T-helper 17 cell (primary cell): ENCODE measurements around the gene SHC2. TPM values are rescaled to one million over a fixed set of nuclear protein-coding genes. Genes with fewer than 3 reads are reported as not detected.
"Not testable (repeated sequence)": the region's sequence is repeated elsewhere in the genome, so short reads cannot be mapped to it uniquely, and the experiment has no call there.

Experiments used
- ATAC-seq: fragments of 150-1000 bp; cut with Tn5 transposase; 2 replicates; pipeline ENCODE4 v1.10.0; 2021; ENCODE audit warnings: mild to moderate bottlenecking, moderate library complexity
- DNase-seq, 3 donors: peaks; one replicate each; pipeline versions ENCODE4 v3.0.0 to v3.0.0-alpha.2; 2020 to 2021
- H3K9me3 ChIP-seq: one replicate; pipeline ENCODE4 v1.7.0; 2013; ENCODE audit warnings: low read length, mild to moderate bottlenecking; ENCODE audit not compliant: control insufficient read depth, poor library complexity, severe bottlenecking
- H3K27ac Mint-ChIP-seq: one replicate; pipeline ENCODE4 v1.8.0; 2022; ENCODE audit warnings: mild to moderate bottlenecking, moderate library complexity, mixed read lengths
- H3K27me3 Mint-ChIP-seq: one replicate; pipeline ENCODE4 v1.8.0; 2022; ENCODE audit warnings: mixed read lengths
- H3K36me3 Mint-ChIP-seq: one replicate; pipeline ENCODE4 v1.8.0; 2022; ENCODE audit warnings: low read depth, mixed read lengths
- H3K4me1 Mint-ChIP-seq: one replicate; pipeline ENCODE4 v1.8.0; 2022; ENCODE audit warnings: mild to moderate bottlenecking, mixed read lengths
- H3K4me3 Mint-ChIP-seq: one replicate; pipeline ENCODE4 v1.8.0; 2022; ENCODE audit warnings: mild to moderate bottlenecking, moderate library complexity, mixed read lengths
- total RNA-seq, 4 donors: library from RNA in 2 of 4; stranded (reverse) in 2 of 4; gene quantifications; one replicate each; pipeline ENCODE4 v1.2.3 and lab custom pipeline; 2022 to 2026

Gene SHC2
- total RNA-seq, 2 donors from 2014 or later: not detected

DNA sequence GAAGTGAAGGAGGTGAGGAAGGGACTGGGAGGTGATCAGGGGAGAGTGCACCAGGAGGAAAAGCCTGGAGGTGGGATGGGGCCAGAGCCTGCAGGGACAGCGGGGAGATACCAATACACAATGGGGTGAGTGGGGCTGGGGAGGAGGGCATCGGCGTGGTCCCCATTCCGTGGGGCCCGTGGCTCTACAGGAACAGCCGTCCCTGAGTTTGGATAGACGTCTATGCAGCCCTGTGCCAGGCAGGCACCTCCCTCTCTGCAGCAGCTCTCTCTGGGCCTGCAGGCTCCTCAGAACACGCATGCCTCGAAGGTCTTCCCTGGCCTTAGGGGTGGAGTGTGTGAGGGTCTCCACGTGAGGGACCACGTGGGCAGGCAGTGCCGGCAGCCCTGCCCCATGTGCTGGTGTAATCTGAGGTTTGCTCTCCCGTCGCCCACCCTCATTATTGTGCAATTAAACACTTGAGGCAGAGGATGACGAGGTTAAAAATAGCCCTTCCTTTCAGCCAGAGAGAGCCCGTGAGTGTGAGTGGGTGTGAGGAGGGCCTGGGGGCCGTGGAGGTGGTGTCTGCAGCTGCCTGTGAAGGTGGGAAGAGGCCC, 68.4 kb downstream of the SHC2 start:
- H3K4me1 Mint-ChIP-seq: no peaks in the 10 kb centered on the region
- H3K9me3 ChIP-seq: no peaks in the 10 kb centered on the region
- ATAC-seq (no peak), DNase-seq (no peak)
- H3K27me3 Mint-ChIP-seq: peaks cover 15% of the 10 kb centered on the region
- H3K4me3 Mint-ChIP-seq: no peak overlapping the region
- H3K27ac Mint-ChIP-seq: peak overlapping the region; percentile 1
- no peaks in the 10 kb centered on the region for H3K36me3 Mint-ChIP-seq

DNA sequence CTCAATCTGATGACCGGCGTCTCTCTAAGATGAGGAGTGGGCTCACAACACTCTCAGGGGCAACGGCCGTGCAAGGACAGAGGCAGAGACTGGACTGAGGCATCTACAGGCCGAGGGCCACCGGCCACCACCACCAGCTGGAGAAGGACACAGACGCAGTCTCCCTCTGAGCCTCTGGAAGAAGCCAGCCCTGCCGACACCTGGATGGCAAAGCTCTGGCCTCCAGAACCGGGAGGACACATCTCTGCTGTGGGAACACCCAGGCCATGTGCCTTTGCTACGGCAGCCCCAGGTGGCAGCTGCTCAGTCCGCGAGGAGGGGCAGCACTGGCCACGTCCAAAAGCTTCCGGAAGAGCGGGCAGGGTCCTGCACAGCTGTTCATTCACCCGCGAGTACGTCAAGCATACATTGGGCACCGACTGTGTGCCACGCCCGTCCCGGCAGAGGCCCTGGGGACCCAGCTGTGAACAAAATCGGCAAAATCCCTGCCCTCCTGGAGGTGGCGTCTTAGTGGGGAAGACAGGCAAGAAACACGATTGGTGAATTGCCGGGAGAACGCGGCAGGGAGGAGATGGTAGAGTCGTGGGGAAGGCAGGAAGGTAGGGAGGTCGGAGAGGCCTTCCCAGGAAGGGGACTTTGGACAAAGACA, 69.0 kb downstream of the SHC2 start:
- ATAC-seq: no peak
- no peaks in the 10 kb centered on the region for H3K9me3 ChIP-seq
- Mint-ChIP-seq H3K4me1 (no peaks in the 10 kb centered on the region), H3K36me3 (no peaks in the 10 kb centered on the region), H3K4me3 (no peak overlapping the region), H3K27ac (no peak overlapping the region), H3K27me3 (peaks cover 16% of the 10 kb centered on the region)
- no peak for DNase-seq

DNA sequence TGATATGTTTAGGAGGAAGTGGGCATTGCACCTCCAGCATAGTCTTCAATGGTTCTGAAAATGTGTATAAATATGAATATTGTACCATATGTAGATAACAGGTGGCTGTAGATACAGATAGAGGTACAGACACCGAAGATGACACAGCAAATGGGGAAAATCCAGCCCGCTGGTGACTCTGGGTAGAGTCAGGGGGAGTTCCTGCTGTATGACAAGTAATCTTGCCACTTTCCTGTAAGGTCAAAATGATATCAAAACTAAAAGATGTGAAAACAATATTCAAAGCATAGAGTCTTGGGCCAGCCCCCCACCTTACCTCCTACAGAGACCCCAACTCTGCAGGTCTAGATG, 69.7 kb downstream of the SHC2 start:
- no peak overlapping the region for H3K27ac Mint-ChIP-seq
- DNase-seq (no peak), ATAC-seq (no peak)
- no peaks in the 10 kb centered on the region for H3K9me3 ChIP-seq
- peaks cover 21% of the 10 kb centered on the region for H3K27me3 Mint-ChIP-seq
- H3K4me1 Mint-ChIP-seq: no peaks in the 10 kb centered on the region
- no peak overlapping the region for H3K4me3 Mint-ChIP-seq
- no peaks in the 10 kb centered on the region for H3K36me3 Mint-ChIP-seq

DNA sequence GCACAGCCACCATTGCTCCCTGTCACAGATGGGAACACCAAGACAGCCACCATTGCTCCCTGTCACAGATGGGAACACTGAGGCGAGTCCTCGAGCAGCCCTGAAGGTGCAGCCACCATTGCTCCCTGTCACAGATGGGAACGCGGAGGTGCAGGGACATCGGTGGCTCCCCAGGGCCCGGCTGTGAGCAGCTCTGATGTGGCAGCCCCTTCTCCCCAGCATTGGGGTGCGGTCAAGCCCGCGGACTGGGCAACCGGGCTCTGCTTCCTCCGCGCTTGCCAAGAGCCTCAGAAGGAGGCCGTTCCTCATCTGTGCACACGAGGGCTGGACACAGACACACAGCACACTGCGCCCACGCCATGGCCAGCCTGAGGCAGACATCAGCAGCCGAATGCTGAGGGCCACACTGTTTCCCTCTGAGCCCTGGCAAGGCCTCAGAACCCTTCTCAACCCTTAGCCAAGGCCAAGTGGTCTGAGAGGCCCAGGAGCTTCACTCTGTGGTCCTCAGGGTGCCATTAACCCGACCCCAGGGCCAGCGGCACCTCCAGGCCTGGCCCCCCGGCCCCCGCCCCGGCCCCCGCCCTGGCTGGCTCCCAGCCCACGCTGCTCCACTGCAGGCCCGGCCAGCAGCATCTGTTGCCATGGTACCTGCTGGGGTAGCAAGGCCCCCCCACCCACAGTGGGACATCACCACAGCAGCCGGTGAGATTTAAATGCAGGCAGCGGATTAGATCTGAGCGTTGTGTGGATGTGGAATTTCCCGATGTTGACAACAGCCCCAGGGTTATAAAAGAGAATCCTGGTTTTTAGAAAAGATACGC, 70.2 kb downstream of the SHC2 start:
- Mint-ChIP-seq H3K4me1 (no peaks in the 10 kb centered on the region), H3K36me3 (no peaks in the 10 kb centered on the region), H3K4me3 (no peak overlapping the region), H3K27ac (no peak overlapping the region), H3K27me3 (peaks cover 27% of the 10 kb centered on the region)
- ATAC-seq (no peak), DNase-seq (no peak)
- H3K9me3 ChIP-seq: no peaks in the 10 kb centered on the region

DNA sequence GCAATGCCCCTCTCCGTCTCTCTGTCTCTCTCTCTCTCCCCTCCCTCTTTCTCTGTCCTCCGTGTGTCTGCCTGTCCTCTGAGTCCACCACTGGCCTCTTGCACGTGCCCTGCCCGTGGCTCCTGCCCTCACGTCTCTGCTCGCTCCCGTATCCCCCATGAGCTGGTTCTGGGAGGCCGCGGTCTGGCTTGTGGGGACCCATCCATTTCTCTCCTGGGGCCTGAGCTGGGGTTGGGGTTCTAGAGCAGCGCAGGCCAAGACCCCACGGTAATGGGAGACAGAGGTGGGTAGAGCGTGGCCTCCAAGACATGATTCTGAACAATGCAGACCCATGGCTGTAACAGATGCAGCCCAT, 70.9 kb downstream of the SHC2 start:
- DNase-seq (no peak), ATAC-seq (no peak)
- Mint-ChIP-seq H3K36me3 (no peaks in the 10 kb centered on the region), H3K4me3 (no peak overlapping the region), H3K4me1 (no peaks in the 10 kb centered on the region), H3K27me3 (peaks cover 29% of the 10 kb centered on the region), H3K27ac (no peak overlapping the region)
- no peaks in the 10 kb centered on the region for H3K9me3 ChIP-seq

DNA sequence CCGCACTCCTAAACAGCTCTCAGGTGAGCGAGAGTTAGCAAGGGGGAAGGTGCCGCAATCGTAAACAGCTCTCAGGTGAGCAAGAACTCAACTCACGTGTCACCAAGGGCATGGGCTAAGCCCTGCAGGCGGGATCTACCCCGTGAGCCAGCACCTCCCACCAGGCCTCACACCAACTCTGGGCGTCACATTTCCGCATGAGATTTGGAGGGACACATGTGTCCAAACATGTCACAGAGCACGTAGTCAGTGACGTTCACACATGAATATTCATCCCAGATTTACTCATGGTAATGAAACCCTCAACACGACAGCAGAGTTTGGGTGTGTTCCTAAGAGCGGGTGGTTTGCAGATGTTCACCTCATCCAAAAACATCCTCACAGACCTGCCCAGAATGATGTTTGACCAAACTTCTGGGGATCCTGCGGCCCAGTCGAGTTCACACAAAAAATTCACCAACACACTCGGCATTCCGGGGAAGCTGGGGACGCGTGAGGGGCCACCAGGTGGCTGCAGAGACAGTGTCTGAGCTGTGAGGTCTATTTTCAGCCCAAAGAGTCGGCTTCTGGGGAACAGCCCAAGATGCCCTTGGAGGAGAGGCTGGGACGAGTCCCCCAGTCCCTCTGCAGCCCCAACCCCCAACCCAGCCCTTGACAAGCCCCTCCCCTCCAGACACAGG, 71.4 kb downstream of the SHC2 start:
- DNase-seq: no peak

DNA sequence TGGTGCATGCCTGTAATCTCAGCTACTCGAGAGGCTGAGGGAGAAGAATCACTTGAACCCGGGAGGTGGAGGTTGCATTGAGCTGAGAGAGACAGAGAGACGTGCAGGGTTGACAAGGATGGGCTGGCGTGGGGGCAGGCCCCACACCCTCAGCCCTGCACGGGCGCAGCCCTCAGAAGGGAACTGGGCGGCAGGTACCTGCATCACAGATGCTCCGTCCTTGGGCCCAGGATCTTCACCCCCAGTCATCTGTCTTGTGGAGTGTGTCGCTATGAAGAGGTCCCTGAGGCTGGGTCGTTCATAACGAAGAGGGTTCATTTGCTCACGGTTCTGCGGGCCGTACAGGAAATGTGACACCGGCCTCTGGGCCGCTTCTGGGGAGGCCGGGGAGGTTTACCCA, 72.1 kb downstream of the SHC2 start:
- Mint-ChIP-seq H3K36me3 (no peaks in the 10 kb centered on the region), H3K27ac (no peak overlapping the region), H3K4me1 (peaks cover 4% of the 10 kb centered on the region), H3K4me3 (no peak overlapping the region), H3K27me3 (peaks cover 39% of the 10 kb centered on the region)
- DNase-seq: no peak
- ATAC-seq: no peak
- no peaks in the 10 kb centered on the region for H3K9me3 ChIP-seq

More for the DNA sequence above, 71.4 kb downstream of the SHC2 start:
- peaks cover 31% of the 10 kb centered on the region for H3K27me3 Mint-ChIP-seq
- no peak overlapping the region for H3K4me3 Mint-ChIP-seq
- no peaks in the 10 kb centered on the region for H3K36me3 Mint-ChIP-seq
- peaks cover 2% of the 10 kb centered on the region for H3K4me1 Mint-ChIP-seq
- H3K9me3 ChIP-seq: no peaks in the 10 kb centered on the region
- no peak for ATAC-seq
- no peak overlapping the region for H3K27ac Mint-ChIP-seq

DNA sequence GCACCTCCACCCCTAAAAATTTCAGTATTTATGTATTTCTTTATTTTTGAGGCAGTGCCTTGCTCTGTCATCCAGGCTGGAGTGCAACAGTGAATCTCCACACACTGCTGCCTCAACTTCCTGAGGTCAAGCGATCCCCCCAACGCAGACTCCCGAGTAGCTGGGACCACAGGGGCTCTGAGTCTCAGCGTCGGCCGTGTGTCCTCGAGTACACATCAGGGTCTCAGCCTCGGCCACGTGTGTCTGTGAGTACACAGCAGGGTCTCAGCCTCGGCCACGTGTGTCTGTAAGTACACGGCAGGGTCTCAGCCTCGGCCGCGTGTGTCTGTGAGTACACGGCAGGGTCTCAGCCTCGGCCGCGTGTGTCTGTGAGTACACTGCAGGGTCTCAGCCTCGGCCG, 73.1 kb downstream of the SHC2 start:
- Mint-ChIP-seq H3K4me1 (peaks cover 8% of the 10 kb centered on the region), H3K36me3 (peaks cover 3% of the 10 kb centered on the region), H3K27ac (no peak overlapping the region), H3K4me3 (no peak overlapping the region), H3K27me3 (peaks cover 45% of the 10 kb centered on the region)
- DNase-seq: no peak
- H3K9me3 ChIP-seq: no peaks in the 10 kb centered on the region
- ATAC-seq: no peak

DNA sequence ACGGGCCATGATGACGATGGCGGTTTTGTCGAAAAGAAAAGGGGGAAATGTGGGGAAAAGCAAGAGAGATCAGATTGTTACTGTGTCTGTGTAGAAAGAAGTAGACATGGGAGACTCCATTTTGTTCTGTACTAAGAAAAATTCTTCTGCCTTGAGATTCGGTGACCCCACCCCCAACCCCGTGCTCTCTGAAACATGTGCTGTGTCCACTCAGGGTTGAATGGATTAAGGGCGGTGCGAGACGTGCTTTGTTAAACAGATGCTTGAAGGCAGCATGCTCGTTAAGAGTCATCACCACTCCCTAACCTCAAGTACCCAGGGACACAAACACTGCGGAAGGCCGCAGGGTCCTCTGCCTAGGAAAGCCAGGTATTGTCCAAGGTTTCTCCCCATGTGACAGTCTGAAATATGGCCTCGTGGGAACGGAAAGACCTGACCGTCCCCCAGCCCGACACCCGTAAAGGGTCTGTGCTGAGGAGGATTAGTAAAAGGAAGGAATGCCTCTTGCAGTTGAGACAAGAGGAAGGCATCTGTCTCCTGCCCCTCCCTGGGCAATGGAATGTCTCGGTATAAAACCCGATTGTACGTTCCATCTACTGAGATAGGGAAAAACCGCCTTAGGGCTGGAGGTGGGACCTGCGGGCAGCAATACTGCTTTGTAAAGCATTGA, 74.1 kb downstream of the SHC2 start:
- not testable (repeated sequence) for H3K27ac Mint-ChIP-seq, H3K36me3 Mint-ChIP-seq

DNA sequence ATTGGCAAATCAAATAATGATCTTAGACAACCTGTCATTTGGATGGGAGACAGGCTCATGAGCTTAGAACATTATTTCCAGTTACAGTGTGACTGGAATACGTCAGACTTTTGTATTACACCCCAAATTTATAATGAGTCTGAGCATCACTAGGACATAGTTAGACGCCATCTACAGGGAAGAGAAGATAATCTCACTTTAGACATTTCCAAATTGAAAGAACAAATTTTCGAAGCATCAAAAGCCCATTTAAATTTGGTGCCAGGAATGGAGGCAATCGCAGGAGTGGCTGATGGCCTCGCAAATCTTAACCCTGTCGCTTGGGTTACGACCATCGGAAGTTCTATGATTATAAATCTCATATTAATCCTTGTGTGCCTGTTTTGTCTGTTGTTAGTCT, 74.6 kb downstream of the SHC2 start:
- Mint-ChIP-seq H3K4me1 (peaks cover 14% of the 10 kb centered on the region), H3K27me3 (peaks cover 45% of the 10 kb centered on the region)
- not testable (repeated sequence) for H3K36me3 Mint-ChIP-seq, H3K4me3 Mint-ChIP-seq, ATAC-seq, H3K27ac Mint-ChIP-seq, H3K9me3 ChIP-seq, DNase-seq

More for the DNA sequence above, 74.1 kb downstream of the SHC2 start:
- H3K27me3 Mint-ChIP-seq: peaks cover 45% of the 10 kb centered on the region
- DNase-seq, H3K9me3 ChIP-seq, ATAC-seq, H3K4me3 Mint-ChIP-seq: not testable (repeated sequence)
- H3K4me1 Mint-ChIP-seq: peaks cover 14% of the 10 kb centered on the region

DNA sequence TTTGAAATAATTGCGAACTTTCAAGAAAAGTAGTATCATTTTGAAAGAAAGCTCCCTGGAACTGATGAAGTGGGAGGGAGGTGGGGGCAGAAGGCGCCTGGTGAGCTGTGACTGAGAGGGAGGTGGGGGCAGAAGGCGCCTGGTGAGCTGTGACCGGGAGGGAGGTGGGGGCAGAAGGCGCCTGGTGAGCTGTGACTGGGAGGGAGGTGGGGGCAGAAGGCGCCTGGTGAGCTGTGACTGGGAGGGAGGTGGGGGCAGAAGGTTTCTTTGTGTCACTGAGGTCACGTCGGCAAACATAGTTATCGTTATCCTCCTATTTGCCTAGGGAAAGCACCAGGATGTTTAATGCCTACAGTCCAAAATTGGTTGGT, 76.0 kb downstream of the SHC2 start:
- Mint-ChIP-seq H3K4me1 (peaks cover 14% of the 10 kb centered on the region), H3K27ac (no peak overlapping the region), H3K4me3 (no peak overlapping the region), H3K36me3 (peaks cover 7% of the 10 kb centered on the region), H3K27me3 (peaks cover 54% of the 10 kb centered on the region)
- no peaks in the 10 kb centered on the region for H3K9me3 ChIP-seq
- ATAC-seq: no peak
- no peak for DNase-seq

DNA sequence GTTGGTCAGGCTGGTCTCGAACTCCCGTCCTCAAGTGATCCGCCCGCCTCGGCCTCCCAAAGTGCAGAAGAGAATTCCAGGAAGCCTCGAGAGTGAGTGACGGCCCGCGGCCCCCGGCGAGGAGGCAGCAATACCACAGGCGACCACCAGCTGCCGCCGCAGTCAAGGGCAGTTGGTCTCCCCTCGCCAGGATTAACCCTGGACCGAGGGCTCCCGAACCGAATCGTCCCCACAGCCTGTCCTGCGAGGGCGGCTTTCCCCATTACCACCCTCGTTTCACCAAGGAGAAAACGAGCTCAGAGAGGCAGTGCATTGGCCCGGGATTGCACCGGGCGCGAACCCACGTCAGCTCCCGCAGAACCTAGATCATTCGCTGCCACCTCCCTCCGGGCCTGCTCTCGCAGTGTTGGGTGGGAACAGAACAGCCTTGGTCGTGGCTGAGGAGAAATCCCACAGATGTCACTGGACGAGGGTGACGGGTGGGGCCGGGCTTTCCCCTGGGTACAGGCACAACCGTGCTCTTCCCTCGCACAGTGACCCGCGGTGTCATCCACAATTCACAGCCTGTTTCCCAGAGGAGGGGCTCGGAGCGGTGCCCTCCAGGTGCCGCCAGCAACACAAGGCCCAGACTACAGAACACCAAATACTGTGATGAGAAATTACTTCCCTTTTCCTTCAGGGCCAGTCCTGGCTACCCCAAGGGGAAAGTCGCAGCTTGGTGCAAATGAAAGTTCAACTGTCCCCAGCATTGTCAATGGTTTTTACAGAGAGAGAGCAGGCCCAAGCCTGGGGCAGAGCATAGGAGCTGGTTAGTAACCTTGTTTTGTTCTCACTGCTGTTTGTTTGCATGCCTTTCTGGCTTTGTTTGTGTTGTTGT, 76.7 kb downstream of the SHC2 start:
- ATAC-seq: no peak
- H3K4me3 Mint-ChIP-seq: no peak overlapping the region
- peaks cover 7% of the 10 kb centered on the region for H3K36me3 Mint-ChIP-seq
- peak overlapping the region; percentile 24 for H3K27ac Mint-ChIP-seq
- no peaks in the 10 kb centered on the region for H3K9me3 ChIP-seq
- H3K4me1 Mint-ChIP-seq: peaks cover 14% of the 10 kb centered on the region
- peaks cover 54% of the 10 kb centered on the region for H3K27me3 Mint-ChIP-seq
- no peak for DNase-seq
